ENCODE measurements around the gene BCL2.

BCL2 gene

DNA sequence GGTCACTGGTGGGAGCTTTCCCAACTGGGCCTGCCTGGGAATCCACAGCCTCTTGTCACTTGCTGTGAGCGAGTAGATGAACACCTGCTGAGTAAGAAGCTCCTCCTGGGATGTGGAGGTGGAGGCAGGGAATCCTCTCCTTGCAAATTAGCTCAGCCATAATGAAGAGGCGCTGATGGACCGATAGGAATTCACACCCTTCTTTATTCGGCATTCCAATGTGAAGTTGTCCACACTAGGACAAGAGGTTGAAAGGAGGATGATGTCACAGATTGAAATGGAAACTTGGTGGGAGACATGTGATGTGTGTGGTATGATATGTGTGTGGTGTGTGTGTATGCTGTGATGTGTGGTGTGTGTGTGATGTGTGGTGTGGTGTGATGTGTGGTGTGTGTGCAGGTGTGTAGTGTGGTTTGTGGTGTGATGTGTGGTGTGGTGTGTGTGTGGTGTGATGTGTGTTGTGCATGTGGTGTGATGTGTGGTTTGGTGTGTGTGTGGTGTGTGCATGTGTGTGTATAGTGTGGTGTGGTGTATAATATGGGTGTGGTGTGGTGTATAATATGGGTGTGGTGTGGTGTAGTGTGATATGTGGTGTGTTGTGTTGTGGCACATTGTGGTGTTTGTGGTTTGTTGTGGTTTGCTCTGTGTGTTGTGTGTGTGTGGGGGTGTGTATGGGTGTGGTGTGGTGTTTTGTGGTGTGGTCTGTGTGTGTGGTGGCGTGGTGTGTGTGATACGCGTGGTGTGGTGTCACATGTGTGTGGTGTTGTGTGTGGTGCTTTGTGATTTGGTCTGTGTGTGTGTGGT lies 216.4 kb downstream of the BCL2 start:
- DNase-seq, result no peak

DNA sequence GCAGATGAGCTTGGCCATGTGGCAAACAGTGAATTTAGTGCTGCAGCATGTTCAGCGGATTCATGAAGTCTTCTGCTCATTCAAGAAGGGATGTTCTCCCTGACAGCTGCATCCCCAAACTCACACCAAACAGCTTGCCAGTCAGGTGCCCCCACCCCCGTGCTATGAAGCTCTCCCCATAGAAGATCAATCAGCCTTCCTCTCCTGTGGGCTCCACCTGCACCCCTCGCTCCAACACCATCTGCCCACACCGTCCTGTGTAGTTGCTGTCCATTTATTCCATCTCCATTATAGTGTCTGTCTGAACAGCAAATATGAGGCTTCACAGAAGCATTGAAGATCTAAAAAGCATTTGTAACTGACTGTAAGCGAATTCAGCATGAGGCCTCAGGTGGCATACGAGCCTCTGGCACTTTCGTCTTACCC lies 218.9 kb downstream of the BCL2 start:
- no peak for DNase-seq

DNA sequence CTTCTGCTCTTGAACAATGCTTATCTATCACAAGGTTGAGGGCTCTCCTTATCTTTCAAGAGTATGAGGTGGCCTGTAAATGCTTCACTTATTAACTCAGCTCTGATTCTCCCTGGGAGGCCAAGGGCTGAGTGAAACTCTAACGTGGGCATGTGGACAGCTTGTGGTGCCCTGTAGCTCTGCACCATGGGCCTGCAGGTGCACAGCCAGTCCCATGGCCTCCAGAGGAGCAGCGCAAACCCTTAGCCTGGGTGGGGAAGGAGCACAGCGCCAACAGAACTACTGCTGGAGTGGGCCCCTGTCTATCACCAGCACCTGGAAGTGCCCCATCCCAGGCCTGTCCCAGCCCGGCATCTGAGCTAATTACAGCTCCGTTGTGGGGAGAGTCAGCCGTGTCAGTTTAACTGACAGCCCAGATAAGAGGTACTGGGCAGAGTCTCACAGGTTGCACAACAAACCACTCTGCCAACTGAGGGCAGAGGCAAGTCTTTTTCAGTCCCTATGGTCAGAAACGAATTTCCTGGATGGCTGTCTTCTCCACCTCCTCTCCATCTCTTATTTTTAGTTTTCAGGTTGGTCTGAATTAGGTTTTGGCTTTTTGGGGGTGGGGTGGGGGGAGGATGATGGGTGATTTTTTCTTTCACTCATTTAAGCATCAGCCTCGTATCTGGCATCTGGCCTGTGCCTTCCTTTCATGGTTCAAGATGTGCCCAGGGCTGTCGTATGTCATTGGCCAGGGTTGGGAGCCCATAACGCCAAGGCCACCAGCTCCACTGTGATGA lies 219.5 kb downstream of the BCL2 start:
- no peak for DNase-seq

DNA sequence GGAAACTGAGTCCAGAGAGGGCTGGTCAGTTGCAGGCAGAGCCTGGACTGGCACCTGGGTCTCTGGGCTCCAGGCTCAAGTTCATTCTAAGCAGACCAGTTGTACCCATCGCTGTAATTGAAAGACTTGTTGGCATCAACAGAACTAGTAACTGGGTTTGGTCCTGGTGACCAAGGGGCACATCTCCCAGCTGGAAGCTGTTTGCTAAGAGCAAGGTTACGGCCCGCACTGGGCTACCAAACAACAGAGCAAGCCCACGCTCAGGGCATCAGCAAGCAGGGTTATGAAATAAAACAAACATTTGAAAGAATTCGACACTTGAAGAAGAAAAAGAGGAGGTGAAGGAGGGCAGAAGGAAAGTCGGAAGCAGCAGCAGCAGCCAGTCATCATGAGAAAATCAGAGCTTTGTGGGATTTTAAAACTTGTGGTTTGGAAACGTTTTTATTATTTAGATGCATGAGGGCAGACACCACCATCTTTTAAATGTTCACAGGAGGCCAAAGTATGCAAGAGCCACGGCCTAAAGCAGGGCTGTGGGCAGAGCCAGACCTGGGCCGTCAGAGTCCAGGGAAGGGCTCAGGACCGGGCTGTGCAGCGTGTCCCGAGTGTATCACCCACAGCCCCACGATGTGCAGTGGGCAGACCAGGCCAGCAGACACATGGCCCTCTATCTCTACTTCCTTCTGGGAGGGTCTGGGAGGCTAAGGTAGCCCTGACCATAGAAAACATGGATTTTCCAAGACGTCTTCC lies 220.3 kb downstream of the BCL2 start:
- DNase-seq, result no peak

DNA sequence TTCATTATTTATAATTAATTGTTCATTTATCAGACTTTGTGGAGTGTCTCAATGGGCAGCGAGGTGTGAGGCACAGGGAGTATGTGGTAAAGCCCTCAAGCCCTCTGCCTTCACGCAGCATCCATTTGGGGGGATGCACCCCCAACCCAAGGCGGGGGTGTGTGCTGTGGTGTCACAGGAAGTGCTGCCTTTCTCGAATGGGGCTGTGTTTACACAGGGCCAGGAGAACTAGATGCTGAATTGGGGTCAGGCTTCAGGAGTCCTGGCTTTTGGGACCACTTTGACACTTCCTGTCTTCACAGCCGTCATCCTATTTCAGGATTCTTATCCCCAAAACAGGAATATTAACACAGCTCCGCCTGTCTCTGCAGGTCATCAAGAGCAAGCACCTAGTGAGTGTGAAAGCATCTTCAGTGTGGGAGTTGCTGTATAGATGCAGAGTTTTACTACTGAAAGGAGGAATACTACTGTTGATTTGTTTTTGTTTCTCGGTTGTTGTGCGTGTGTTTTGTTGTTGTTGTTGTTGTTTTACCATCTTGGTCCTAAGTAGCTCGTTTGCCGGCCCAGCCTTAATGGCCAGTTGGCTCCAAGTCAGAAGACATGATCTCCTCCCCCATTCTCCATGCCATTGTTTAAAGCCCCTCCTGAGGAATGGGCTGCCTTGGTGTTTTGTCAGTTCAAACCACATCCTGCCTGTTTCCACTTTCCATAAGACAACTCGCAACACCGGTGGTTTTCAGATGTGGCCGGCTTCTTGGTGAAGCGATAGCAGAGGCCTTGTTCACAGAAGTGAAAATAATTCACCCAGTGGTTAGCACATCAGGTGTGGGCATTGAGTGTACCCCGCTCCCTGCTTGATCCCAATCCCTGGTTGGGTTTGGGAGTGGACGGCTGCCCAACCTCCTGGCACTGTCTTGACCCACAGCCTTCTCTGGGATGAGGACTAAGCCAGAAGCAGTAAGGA lies 221.3 kb downstream of the BCL2 start:
- no peak for DNase-seq

DNA sequence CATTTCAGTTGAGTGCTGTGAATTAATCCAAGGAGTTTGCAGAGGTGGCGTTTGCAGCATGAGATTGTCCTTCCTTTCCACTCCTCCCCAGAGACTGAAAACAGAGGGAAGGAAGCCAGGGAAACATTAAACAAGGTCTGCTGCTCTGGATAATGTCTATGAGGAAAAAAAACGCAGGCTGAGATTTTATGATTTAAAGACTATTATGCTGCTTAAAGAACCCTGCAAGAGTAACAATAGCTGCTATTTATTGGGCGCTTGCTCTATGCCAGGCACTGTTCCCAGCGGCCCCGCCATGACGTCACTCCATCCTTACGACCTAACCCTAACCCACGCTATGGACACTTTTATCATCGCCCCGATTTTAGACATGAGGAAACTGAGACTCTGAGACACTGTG lies 222.4 kb downstream of the BCL2 start:
- DNase-seq, result no peak

DNA sequence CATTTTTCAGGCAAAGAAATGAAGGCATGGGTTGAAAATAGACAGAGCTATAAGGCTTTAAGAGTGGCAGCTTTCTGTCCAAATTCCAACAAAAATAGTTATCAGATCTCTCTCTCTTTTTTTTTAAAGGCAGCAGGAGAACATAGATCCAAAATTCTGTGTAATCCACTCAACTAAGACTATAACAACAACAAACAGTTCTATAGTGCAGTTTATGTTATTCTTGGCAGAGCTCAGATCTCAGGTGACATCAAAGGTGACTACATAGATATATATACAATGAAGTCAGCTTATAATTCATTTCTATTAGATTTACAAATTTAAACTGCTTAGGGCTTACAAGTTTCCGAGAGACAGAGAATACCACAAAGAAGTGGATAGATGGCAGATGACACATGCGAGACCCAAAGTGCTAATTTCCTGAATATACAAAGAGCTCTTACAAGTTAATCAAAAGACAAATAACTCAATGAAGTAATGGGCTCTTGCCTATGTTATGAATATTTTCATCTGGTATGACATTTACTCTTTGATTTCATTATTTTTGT lies 223.2 kb downstream of the BCL2 start:
- DNase-seq, result no peak

DNA sequence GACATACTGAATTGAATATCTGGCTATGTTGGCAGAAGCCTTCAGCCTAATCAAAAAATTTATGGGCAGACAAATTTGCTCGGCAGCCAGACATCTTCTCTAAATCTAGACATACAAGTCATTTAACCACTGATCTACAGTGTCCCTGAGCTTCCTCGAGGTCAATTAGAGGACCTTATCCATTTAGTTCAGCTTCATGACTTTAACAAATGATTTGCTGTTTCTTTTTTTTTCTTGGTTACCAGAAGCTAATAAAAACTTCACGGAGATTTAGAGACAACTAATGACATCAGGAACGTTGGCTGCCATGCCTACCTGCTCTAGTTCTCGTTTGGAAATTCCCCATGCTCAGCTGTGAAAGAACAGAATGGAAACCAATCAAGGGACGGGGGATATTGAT lies 223.8 kb downstream of the BCL2 start:
- DNase-seq, result no peak

DNA sequence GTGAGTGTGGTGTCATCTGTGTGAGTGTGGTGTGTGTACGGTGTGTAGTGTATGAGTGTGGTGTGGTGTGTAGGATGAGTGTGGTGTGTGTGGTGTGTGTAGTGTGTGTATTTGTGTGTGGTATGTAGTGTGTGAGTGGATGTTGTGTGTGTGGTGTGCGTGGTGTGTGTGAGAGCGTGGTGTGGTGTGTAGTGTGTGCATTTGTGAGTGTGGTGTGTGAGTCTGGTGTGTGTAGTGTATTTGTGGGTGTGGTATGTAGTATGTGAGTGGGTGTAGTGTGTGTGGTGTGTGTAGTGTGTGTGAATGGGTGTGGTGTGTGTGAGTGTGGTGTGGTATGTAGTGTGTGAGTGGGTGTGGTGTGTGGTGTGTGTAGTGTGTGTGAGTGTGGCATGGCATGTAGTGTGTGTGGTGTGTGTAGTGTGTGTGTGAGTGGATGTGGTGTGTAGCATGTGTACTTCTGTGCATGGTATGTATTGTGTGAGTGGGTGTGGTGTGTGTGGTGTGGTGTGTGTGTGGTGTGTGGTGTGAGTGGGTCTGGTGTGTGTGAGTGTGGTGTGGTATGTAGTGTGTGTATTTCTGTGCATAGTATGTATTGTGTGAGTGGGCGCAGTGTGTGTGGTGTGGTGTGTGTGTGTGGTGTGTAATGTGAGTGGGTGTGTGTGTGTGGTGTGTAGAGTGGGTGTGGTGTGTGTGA lies 227.8 kb downstream of the BCL2 start:
- no peak for DNase-seq

DNA sequence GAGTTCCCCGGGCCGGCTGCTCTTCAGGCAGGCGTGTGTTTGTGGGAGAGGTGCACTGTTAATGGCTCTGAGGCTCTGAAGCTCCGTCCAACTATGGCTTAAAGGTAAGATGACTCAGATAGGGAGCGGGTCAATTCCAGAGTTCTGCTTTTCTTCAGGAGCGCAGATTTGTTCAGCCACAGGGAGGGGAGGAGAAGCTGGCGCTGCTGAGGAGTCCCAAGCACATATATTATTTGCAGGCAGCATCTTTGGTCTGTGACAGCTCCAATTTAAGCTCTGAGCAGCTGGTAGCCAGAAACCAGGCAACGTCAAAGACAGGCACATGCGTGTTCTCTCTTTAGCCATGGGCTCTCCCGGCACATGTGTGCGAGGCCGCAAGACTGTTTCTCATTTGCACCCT lies 229.2 kb downstream of the BCL2 start:
- DNase-seq, result no peak

DNA sequence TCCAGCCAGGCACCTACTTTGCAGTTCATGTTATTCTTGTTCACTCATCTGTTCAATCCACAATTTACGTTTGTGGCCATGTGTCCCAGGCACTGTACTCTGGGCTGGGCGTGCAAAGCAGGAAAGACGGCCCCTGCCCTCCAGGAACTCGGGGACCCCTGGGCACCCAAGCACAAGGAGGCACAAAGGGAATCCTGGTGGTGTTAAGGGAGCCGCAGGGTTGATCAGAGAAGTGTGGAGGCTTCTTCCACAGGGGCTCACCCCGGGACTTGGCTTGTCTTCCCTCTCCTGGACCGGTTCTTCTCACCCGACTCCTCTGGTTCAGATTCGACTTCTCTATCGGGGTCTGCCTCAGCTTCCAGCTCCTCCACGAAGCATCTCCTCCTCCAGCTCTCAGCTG lies 230.5 kb downstream of the BCL2 start:
- no peak for DNase-seq

DNA sequence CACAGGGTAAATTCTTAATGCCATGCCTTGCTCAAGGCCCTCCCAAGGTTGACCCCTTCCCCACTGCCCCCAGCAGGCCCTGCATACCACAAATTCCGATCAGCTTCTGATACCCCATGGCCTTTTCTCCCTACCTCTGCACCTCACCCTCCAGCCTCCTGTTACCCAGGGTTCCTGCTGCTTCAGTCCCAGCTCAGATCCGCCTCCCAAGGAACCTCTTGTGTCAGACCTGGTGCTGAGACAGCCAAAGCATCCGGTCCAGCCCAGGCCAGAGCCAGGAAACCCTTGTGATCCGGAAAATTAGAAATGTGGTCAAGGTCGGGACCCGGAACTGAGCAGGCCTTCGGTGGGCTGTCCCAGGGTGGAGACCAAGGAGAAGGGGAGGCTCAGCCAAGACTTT lies 231.3 kb downstream of the BCL2 start:
- no peak for DNase-seq

DNA sequence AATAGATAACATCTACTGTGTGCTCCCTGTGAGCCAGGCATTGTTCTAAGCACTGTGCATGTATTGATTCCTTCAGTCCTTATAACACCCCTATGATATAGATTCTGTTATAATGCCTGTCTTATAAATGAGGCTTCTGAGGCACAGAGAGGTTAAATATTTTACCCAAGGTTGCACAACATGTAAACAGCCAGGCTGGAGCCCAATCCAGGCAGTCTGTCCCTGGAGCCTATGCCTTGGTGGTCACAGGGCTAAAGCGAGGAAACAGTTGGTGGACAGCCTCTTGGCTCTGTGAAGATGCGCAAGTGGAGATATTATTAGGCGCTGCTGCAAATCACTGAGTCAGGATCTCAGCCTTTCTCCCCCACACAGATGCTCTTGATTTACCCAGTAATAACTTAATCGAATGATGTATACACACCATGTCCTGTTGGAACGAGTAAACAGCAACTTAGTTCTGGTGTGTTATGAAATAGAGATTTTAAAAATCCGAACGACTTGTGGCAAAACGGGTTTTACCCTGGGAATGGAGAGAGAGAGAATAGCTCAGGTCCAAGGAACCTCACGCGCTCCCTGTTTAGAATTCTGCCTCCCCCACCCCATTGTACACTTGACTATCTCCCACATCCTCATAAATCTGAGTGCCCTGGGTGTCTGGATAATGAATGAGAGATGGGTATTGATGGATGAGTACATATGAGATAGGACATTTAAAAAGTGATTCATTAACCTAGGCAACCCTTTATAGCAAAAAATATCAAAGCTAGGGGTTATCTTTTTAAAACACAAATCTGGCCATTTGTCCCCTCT lies 231.9 kb downstream of the BCL2 start:
- no peak for DNase-seq

DNA sequence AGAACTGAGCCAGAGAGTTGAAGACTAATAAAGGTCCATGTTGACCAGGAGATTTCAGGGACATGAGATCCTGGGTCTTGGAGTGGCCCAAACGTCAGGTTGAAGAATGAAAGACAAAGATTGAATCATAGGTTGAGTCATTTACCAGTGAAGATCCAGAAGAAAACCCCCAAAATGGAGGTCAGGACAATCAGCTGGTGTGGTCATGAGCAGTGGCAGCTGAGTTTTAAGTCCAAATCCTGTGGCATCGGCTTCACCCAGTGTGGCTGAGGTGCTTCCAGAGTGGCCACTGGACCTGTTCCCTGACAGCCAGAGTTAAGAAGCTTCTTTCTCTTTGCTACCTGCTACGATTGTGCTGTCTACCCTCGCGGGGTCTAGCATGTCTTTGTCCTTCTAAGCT lies 234.0 kb downstream of the BCL2 start:
- DNase-seq, result no peak

DNA sequence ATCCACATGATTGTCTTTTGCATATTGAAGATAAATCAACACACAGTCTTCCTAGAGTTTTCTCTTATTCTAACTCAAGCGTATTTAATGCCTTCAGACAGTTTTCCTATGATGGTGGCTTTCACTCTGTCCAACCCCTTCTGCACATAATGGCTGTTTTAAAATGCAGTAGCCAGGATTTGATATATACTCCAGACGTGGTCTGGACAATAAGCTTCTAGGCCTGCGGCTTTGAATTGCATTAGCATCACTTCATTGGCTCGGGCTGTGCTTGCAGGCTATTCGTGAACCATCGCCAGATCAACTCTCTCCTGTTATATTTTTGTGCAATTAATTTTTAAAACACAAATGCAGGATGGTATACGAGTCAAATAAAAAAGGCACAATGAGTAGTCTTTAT lies 235.3 kb downstream of the BCL2 start:
- DNase-seq, result no peak

DNA sequence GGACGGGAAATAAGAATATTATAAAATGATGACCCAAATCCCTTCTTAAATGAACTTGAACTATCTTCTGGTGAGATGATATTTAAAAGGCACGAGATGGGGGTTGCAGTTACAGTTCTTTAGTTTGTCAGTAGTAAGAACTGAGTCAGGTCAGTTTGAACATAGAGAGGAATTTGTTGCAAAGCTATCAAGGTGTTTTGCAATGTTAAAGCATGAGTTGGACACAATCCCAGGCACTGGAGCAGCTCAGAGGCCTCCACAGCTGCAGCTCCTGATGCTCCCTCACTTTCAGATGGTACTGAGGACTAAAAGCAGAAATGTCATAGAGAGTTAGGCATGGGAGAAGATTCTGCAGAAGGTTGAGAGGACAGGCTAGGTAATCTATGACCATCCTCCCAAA lies 236.0 kb downstream of the BCL2 start:
- no peak for DNase-seq

DNA sequence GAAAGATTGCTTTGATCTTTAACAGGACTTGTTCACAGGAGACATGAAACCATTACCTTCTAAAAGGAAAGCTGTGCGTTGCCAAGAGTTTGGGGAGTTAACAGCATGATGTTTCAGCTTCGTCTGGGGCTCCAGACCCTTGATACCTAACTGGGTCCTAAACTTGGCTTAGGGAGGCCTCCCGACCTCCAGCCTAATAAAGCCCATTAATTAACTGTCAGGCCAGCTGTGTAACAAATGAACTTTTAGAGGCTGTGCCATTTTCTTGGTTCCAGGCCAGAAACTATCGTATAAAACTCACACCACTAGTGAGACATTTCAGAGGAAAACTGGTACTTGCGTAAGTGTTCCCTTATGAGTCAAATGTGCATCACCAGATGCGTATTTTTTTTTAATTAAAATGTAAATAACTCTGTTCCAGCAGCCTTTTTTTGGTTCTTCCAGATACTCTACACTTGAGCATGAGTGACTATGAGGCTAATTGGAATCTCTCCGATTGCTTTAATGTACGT lies 236.5 kb downstream of the BCL2 start:
- no peak for DNase-seq

DNA sequence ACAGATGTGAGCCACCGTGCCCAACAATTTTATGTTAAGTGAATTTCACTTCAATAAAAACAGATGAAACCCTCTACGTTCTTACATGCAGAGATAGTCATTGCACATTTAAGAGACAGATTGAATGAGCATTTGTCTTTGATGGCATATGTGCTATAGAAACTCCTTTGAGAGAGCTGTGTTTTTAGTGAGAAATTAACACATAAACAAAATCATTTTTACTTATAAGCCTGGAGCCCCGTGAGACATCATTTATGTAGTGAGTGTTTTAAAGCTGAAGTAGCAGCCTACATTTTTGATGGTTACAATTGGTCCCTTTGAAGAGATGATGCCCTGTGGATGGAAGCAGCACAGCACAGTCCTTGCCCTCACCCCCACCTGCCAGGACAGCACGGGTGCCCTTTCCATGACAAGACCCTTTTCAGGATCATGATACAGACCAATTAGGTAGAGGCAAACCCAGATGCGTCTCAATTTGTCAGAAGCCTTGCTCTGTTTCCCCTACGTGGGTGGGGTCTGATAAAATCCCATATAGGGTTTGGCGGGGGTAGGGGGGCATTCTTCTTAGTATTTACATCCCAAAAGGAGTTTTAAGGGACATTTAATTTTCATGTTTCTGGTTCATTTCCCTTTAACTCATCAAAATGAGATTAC lies 237.1 kb downstream of the BCL2 start:
- DNase-seq, result no peak

DNA sequence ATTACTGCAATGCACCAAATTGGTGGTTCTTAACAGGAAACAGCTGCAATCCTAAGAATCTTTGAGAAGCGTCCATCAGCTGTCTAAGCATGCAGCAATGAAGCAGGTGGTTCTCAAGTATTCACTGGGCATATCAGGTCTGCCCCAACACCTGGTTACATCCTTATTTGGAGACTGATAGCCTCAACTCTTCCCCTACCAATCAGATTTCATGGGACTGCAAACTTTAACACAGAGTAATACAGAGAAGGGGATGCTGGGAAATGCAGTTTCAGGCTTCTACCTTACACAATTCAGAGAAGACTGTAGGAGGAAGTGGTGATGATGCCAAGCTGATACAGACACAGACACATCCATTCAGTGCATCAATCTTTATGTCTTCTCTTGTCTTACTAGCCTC lies 240.5 kb downstream of the BCL2 start:
- no peak for DNase-seq

DNA sequence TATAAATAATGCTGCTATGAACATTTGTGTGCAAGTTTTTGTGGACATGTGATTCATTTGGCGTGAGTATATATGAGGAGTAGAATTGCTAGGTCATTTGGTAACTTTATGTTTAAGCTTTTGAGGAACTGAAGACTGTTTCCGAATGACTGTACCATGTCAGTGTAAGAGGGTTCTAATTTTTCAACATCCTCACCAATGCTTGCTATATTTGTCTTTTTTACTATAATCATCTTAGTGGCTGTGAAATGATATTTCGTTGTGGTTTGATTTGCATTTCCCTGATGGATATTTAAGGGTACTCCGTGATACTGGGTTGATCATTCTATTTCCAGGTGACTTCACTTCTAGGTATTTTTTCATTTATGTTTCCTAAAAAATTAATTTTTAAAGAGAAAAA lies 241.1 kb downstream of the BCL2 start:
- DNase-seq, result no peak
